Hepatocyte (in vitro differentiated cells): ENCODE results near the gene COQ10B. TPM values are rescaled to one million over a fixed set of nuclear protein-coding genes. Genes with fewer than 3 reads are reported as not detected.

Experiments
- DNase-seq: peaks from one replicate; pipeline ENCODE4 v3.0.0-alpha.2; 2016; ENCODE audit warnings: low spot score
- H2AFZ ChIP-seq: fragments of 200-600 bp; sonication (generic); 2 replicates; pipeline ENCODE4 v1.6.0; 2016; ENCODE audit warnings: antibody characterized with exemption, mild to moderate bottlenecking
- H3K27ac ChIP-seq: fragments of 200-600 bp; sonication (generic); 2 replicates; pipeline ENCODE4 v1.5.1; 2016; ENCODE audit warnings: mild to moderate bottlenecking
- H3K27me3 ChIP-seq: fragments of 200-600 bp; sonication (generic); 2 replicates; pipeline ENCODE4 v1.6.1; 2016
- H3K36me3 ChIP-seq: fragments of 200-600 bp; sonication (generic); replicated peaks from 2 replicates; pipeline ENCODE4 v1.5.1; 2016; ENCODE audit warnings: low read depth; ENCODE audit not compliant: insufficient read depth
- H3K4me1 ChIP-seq: fragments of 200-600 bp; sonication (generic); 2 replicates; pipeline ENCODE4 v1.5.1; 2016; ENCODE audit warnings: mild to moderate bottlenecking, moderate library complexity; ENCODE audit not compliant: insufficient read depth
- H3K4me2 ChIP-seq: fragments of 200-600 bp; sonication (generic); 2 replicates; pipeline ENCODE4 v1.6.0; 2016
- H3K4me3 ChIP-seq: fragments of 200-600 bp; sonication (generic); 2 replicates; pipeline ENCODE4 v1.5.1; 2016; ENCODE audit warnings: mild to moderate bottlenecking
- H3K79me2 ChIP-seq: fragments of 200-600 bp; sonication (generic); 2 replicates; pipeline ENCODE4 v1.6.0; 2017; ENCODE audit warnings: mild to moderate bottlenecking
- H3K9me2 ChIP-seq: fragments of 200-600 bp; sonication (generic); replicated peaks from 2 replicates; pipeline ENCODE4 v1.6.0; 2017; ENCODE audit warnings: mild to moderate bottlenecking; ENCODE audit not compliant: insufficient read depth
- H3K9me3 ChIP-seq: fragments of 200-600 bp; sonication (generic); 2 replicates; pipeline ENCODE4 v1.5.1; 2016; ENCODE audit warnings: low read depth, mild to moderate bottlenecking
- H4K20me1 ChIP-seq: fragments of 200-600 bp; sonication (generic); 2 replicates; pipeline ENCODE4 v1.6.0; 2016; ENCODE audit warnings: mild to moderate bottlenecking; ENCODE audit not compliant: insufficient read depth, poor library complexity, severe bottlenecking
- CTCF ChIP-seq: fragments of 200-600 bp; sonication (generic); IDR thresholded peaks from 2 replicates; pipeline ENCODE4 v1.5.1; 2016; ENCODE audit warnings: antibody characterized with exemption, mild to moderate bottlenecking; ENCODE audit not compliant: poor library complexity
- EZH2 ChIP-seq: fragments of 200-600 bp; sonication (generic); IDR thresholded peaks from 2 replicates; pipeline ENCODE4 v1.6.1; 2016; ENCODE audit warnings: antibody characterized with exemption, mild to moderate bottlenecking, borderline replicate concordance
- EZH2phosphoT487 ChIP-seq: fragments of 200-600 bp; sonication (generic); IDR thresholded peaks from one replicate; pipeline ENCODE4 v1.6.1; 2018; ENCODE audit warnings: antibody characterized with exemption, mild to moderate bottlenecking, low read depth, moderate library complexity; ENCODE audit not compliant: unreplicated experiment, severe bottlenecking
- WGBS: methylation state at CpG from one replicate; pipeline ENCODE4 v1.1.6; 2016; ENCODE audit warnings: low lambda C conversion rate; ENCODE audit errors: missing lambda C conversion rate; 5-methylcytosine and 5-hydroxymethylcytosine counted together
- polyA plus RNA-seq: library from polyadenylated mRNA; unstranded; fragments of >200 nt; fragmentation: Nextera tagmentation; extraction: Ambion mirVana; gene quantifications from 2 replicates; pipeline ENCODE4 v1.2.1, GENCODE V29; 2016
- total RNA-seq: library from RNA; depleted of rRNA; stranded (reverse); fragments of >200 nt; gene quantifications from 2 replicates; pipeline ENCODE4 v1.2.3, GENCODE V29; 2014

Gene COQ10B
- total and polyA plus RNA-seq, 2 experiments from 2014 or later: 40.7 to 44.4 TPM

- TF ChIP-seq EZH2phosphoT487 (no peak), EZH2 (no peak), CTCF (no peak)
- peaks cover 89% of the 10 kb centered on the region for H3K79me2 ChIP-seq
- H3K4me2 ChIP-seq: peak overlapping the region; percentile 87
- no peak overlapping the region for H2AFZ ChIP-seq
- no peak for DNase-seq
- peaks cover 29% of the 10 kb centered on the region for H3K4me1 ChIP-seq
- no peaks in the 10 kb centered on the region for H3K27me3 ChIP-seq
- H3K9me2 ChIP-seq: no peaks in the 10 kb centered on the region
- peaks cover 5% of the 10 kb centered on the region for H3K36me3 ChIP-seq
- H3K9me3 ChIP-seq: no peaks in the 10 kb centered on the region
- peak overlapping the region; percentile 71 for H3K4me3 ChIP-seq
- 11% methylated on average over 14 of the region's 14 CpGs for WGBS
- H3K27ac ChIP-seq: peak overlapping the region; percentile 91
- H4K20me1 ChIP-seq: peaks cover 40% of the 10 kb centered on the region
Measured at GRCh38 chr2:197498235-197498936, 45.0 kb downstream of the COQ10B start.

DNA sequence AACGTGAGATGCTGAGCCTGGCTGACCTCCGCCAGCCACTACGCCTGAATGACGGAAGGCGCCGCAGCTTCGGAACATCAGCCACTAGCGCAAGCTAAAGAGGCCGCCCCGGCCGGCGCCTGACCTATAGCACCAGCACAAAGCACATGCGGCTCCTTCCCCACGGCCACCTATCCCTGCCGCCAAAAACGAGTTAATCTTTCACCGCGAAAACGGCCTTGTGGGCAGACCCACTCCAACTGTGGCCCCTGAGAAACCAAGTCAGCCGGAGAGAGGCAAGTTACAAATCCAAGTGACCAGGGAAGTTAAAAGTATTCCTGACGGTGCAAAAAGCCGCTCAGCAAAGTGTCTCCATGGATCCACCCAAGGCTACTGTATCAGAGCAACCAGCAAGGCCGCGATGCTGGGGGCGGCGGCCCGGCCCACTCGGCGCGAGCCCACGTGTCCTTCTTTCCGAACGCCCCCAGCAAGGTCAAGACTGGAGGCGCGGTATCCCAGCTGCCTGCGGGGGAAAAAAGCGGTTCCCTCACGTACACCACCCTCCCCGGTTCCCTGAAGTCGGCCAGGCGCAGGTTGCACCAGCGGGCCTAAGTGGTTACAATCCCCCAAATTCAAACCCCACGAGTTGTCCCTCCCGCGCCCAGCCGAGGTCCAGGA lies 45.7 kb downstream of the COQ10B start:
- Histone ChIP-seq H3K27ac (peak overlapping the region; percentile 91), H3K27me3 (no peaks in the 10 kb centered on the region), H4K20me1 (peaks cover 40% of the 10 kb centered on the region), H2AFZ (peak overlapping the region; percentile 43), H3K36me3 (peaks cover 5% of the 10 kb centered on the region), H3K79me2 (peaks cover 88% of the 10 kb centered on the region), H3K4me1 (peaks cover 29% of the 10 kb centered on the region), H3K9me3 (no peaks in the 10 kb centered on the region), H3K4me2 (peak overlapping the region; percentile 87), H3K4me3 (peak overlapping the region; percentile 71), H3K9me2 (no peaks in the 10 kb centered on the region)
- TF ChIP-seq CTCF (no peak), EZH2 (no peak), EZH2phosphoT487 (no peak)
- WGBS: 1% methylated on average over 46 of the region's 46 CpGs
- DNase-seq: peak; percentile 84

- peak within 1 kb of the TSS; percentile 43 for H2AFZ ChIP-seq
- H3K9me3 ChIP-seq: no peaks in the 10 kb centered on the region
- peaks cover 5% of the 10 kb centered on the region for H3K36me3 ChIP-seq
- peak within 1 kb of the TSS; percentile 87 for H3K4me2 ChIP-seq
- 6% methylated on average over 65 of the region's 104 CpGs for WGBS
- peak; percentile 99 for DNase-seq
- H3K27me3 ChIP-seq: no peaks in the 10 kb centered on the region
- TF ChIP-seq EZH2phosphoT487 (no peak), CTCF (no peak), EZH2 (no peak)
- H4K20me1 ChIP-seq: peaks cover 40% of the 10 kb centered on the region
- peaks cover 89% of the 10 kb centered on the region for H3K79me2 ChIP-seq
- H3K27ac ChIP-seq: peak within 1 kb of the TSS; percentile 91
- no peaks in the 10 kb centered on the region for H3K9me2 ChIP-seq
- H3K4me3 ChIP-seq: peak within 1 kb of the TSS; percentile 80
- peaks cover 29% of the 10 kb centered on the region for H3K4me1 ChIP-seq
Measured at GRCh38 chr2:197499594-197500502, 46.5 kb downstream of the COQ10B start, which contains the start of the genes HSPD1 and HSPE1. Gene HSPD1, minus strand, starts transcription at chr2:197499840. Its CDS starts 992 bp downstream, at chr2:197498848. Gene HSPE1, plus strand, starts transcription at chr2:197500379. Its CDS starts 58 bp downstream, at chr2:197500437.
